GM18870 (cell line): ENCODE data around the gene NIPBL.
"Not testable (repeated sequence)": the region's sequence is repeated elsewhere in the genome, so short reads cannot be mapped to it uniquely, and the experiment has no call there.

Experiments
- ATAC-seq: cut with Tn5 transposase; IDR thresholded peaks from one replicate; pipeline ENCODE4 v1.9.1; 2021; ENCODE audit warnings: moderate library complexity; ENCODE audit not compliant: unreplicated experiment

Gene NIPBL

DNA sequence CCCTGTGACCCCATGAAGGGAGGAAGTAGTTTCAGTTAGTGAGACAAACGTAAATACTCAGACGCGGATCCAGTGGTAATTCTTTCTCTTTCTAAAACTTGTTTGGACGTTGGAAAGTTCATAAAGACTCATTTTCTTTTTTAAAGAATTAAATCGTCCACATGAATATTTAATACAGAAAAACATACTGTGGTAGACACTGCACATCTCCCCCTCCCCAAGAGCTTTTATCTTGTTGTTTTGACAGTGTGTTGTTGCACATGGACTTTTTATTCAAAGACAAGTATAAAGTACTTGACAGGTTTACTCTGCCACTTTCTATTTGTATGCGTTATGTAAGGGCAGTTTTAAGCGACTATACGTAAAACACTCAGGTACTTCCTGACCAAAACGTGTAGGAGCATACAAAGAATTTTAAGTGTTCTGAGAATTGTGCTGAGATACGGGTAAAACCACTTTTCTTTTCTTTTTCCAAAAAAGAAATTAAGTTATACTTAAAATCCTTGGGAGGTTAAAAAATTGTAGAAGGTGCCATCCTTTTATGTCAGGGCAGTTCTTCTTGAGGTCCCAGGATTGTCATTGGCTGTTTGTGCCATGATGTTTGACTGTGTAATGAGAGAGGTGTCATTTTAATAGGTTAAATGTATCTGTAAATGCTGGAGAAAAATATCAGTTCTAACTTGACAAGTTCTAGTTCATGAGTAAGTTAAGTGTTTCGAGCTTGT lies 1.3 kb downstream of the NIPBL start:
- no peak for ATAC-seq

GRCh38 chr5:36878392-36879082 lies 2.0 kb downstream of the NIPBL start:
- ATAC-seq: no peak

- no peak for ATAC-seq
These were observed 2.9 kb downstream of the NIPBL start for GRCh38 chr5:36879274-36880033.

GRCh38 chr5:36880761-36881160 lies 4.2 kb downstream of the NIPBL start:
- no peak for ATAC-seq

GRCh38 chr5:36881304-36881703 lies 4.7 kb downstream of the NIPBL start:
- ATAC-seq: no peak

- no peak for ATAC-seq
These were observed 5.2 kb downstream of the NIPBL start for GRCh38 chr5:36881807-36882206.

- no peak for ATAC-seq
These were observed 5.7 kb downstream of the NIPBL start for GRCh38 chr5:36882250-36882649.

- ATAC-seq: no peak
These were observed 7.4 kb downstream of the NIPBL start for GRCh38 chr5:36883894-36884462.

- ATAC-seq: no peak
These were observed 8.6 kb downstream of the NIPBL start for GRCh38 chr5:36885149-36885548.

- no peak for ATAC-seq
These were observed 9.3 kb downstream of the NIPBL start for GRCh38 chr5:36885566-36886485.

- ATAC-seq: no peak
These were observed 10.2 kb downstream of the NIPBL start for GRCh38 chr5:36886791-36887190.

GRCh38 chr5:36887532-36887931 lies 11.0 kb downstream of the NIPBL start:
- ATAC-seq: no peak

DNA sequence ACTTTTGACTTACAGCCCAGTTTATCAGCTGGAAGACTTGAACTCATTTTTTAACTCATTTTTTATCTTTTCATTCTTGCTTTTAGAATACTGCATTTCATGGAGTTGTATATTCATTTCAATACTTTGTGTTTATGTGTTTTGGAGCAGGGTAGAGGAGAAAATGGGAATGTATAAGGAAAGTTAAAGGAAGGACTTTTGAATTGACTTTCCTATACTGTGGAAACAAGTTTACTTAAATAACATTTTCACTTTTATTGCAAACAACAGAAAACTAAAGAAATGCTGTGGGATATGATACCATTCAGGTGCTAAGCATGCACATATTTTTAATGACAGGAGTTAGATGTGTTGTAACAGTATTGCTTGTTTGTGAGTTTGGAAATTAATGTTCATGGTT lies 11.7 kb downstream of the NIPBL start:
- no peak for ATAC-seq

- ATAC-seq: no peak
These were observed 12.7 kb downstream of the NIPBL start for GRCh38 chr5:36889264-36889663.

DNA sequence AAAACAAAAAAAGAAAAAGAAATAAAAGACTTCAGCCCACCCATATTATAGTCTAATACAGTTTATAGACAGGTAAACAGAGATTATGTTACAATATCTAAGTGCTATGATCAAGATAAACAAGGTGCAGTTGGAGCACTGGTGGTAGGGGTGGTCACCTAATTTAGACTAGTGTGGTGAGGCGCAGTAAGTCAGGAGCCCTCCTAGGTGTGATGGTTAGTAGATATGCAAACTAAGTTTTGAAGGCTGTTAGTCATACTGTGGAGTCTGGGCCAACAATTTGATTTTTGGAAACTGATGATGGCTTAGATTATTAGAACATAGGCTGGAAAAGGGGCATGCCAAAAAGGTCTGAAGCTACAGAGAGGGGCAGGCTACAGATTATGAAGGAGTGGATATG lies 14.7 kb downstream of the NIPBL start:
- ATAC-seq: no peak

DNA sequence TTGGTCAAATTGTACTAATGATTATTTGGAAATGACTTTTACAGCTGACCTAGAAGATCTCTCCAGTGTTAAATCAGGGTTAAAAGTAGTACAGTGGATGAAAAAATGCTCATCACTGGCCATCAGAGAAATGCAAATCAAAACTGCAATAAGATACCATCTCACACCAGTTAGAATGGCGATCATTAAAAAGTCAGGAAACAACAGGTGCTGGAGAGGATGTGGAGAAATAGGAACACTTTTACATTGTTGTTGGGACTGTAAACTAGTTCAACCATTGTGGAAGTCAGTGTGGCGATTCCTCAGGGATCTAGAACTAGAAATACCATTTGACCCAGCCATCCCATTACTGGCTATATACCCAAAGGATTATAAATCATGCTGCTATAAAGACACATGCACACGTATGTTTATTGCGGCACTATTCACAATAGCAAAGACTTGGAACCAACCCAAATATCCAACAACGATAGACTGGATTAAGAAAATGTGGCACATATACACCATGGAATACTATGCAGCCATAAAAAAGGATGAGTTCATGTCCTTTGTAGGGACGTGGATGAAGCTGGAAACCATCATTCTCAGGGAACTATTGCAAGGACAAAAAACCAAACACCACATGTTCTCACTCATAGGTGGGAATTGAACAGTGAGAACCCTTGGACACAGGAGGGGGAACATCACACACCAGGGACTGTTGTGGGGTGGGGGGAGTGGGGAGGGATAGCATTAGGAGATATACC lies 15.7 kb downstream of the NIPBL start:
- not testable (repeated sequence) for ATAC-seq

DNA sequence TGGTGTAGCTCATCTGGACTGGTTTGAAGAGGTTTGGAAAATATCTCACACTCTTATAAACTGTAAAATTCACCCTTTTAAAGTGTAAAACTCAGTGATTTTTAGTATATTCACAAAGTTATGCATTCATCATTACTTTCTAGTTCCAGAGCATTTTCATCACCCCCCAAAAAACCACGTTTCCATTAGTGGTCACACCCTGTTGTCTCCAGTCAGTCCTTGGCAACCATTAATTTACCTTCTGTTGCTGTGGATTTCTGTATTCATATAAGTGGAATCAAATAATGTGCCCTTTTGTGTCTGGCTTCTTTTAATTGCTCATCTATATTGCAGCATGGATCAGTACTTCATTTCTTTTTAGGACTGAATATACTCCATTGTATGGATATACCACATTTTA lies 18.4 kb downstream of the NIPBL start:
- no peak for ATAC-seq

- no peak for ATAC-seq
These were observed 19.9 kb downstream of the NIPBL start for GRCh38 chr5:36896476-36896875.

GRCh38 chr5:36897616-36898015 lies 21.0 kb downstream of the NIPBL start:
- no peak for ATAC-seq

GRCh38 chr5:36899860-36900259 lies 23.3 kb downstream of the NIPBL start:
- ATAC-seq: no peak
